Esophagus (tissue), 2 donors: Measurements from ENCODE around the gene IER5. TPM values are rescaled to one million over a fixed set of nuclear protein-coding genes. Genes with fewer than 3 reads are reported as not detected.
A peak's percentile ranks its signal among the peaks of the same experiment; 100 is the strongest.

Experiments
- H3K27ac ChIP-seq, 2 donors: one replicate each; pipeline ENCODE4 v1.5.1; 2013; ENCODE audit warnings: low read depth in 2 of 2, mild to moderate bottlenecking in 2 of 2, inconsistent platforms in 1 of 2, low read length in 1 of 2, moderate library complexity in 1 of 2
- H3K27me3 ChIP-seq, 2 donors: one replicate each; pipeline ENCODE4 v1.6.1; 2013; ENCODE audit warnings: low read length in 2 of 2, control low read depth in 1 of 2, mild to moderate bottlenecking in 1 of 2; ENCODE audit not compliant: insufficient read depth in 2 of 2, control insufficient read depth in 1 of 2
- H3K36me3 ChIP-seq, 2 donors: one replicate each; pipeline ENCODE4 v1.6.1; 2013; ENCODE audit warnings: low read length in 1 of 2; ENCODE audit not compliant: control insufficient read depth in 2 of 2, insufficient read depth in 2 of 2
- H3K4me1 ChIP-seq, 2 donors: one replicate each; pipeline ENCODE4 v1.6.1; 2013; ENCODE audit warnings: low read length in 1 of 2; ENCODE audit not compliant: control insufficient read depth in 2 of 2, insufficient read depth in 2 of 2
- H3K4me3 ChIP-seq, 2 donors: one replicate each; pipeline ENCODE4 v1.5.1; 2013; ENCODE audit warnings: low read length in 2 of 2, mild to moderate bottlenecking in 2 of 2, low read depth in 1 of 2, moderate library complexity in 1 of 2
- H3K9me3 ChIP-seq, 2 donors: one replicate each; pipeline ENCODE4 v1.6.1; 2013; ENCODE audit warnings: mild to moderate bottlenecking in 2 of 2, low read depth in 1 of 2, low read length in 1 of 2, moderate library complexity in 1 of 2; ENCODE audit not compliant: control insufficient read depth in 2 of 2, insufficient read depth in 1 of 2
- WGBS, 2 donors: extraction: QIAGEN DNeasy Blood & Tissue Kit; methylation state at CpG; one replicate each; pipeline ENCODE4 v1.1.7; 2013; 5-methylcytosine and 5-hydroxymethylcytosine counted together
- polyA plus RNA-seq, 2 donors: library from polyadenylated mRNA; stranded (reverse); fragments of 200-250 nt; gene quantifications; one replicate each; pipeline ENCODE4 v1.2.3, GENCODE V29; 2013
- donor health status: healthy with polysubstance abuse.
- donor health status: Bipolar disorder and iron deficiency.

The IER5 gene
- polyA plus RNA-seq, 2 donors: 16.7 to 27.2 TPM

GRCh38 chr1:181086091-181086490, 2.4 kb upstream of the IER5 start:
- H3K36me3 ChIP-seq: no peaks in the 10 kb centered on the region
- no peak overlapping the region for H3K27ac ChIP-seq
- WGBS, 2 donors: 88 to 92% methylated on average over 1 of the region's 1 CpG
- H3K4me3 ChIP-seq: no peak overlapping the region
- no peaks in the 10 kb centered on the region for H3K27me3 ChIP-seq
- no peaks in the 10 kb centered on the region for H3K4me1 ChIP-seq
- no peaks in the 10 kb centered on the region for H3K9me3 ChIP-seq

- Histone ChIP-seq H3K4me1 (no peaks in the 10 kb centered on the region), H3K27me3 (no peaks in the 10 kb centered on the region), H3K27ac (peak overlapping the region in 1 of 2 donors; percentile 28), H3K36me3 (no peaks in the 10 kb centered on the region), H3K9me3 (no peaks in the 10 kb centered on the region), H3K4me3 (no peak overlapping the region)
- WGBS, 2 donors: 50 to 54% methylated on average over 5 of the region's 5 CpGs
These were observed 1.6 kb upstream of the IER5 start for GRCh38 chr1:181086926-181087325.

- Histone ChIP-seq H3K27ac (peak overlapping the region in 1 of 2 donors; percentile 28), H3K4me3 (no peak overlapping the region), H3K27me3 (no peaks in the 10 kb centered on the region), H3K4me1 (no peaks in the 10 kb centered on the region), H3K9me3 (no peaks in the 10 kb centered on the region), H3K36me3 (no peaks in the 10 kb centered on the region)
- 76 to 78% methylated on average over 8 of the region's 8 CpGs for WGBS, 2 donors
These were observed 1.0 kb upstream of the IER5 start for GRCh38 chr1:181087400-181087901.

DNA sequence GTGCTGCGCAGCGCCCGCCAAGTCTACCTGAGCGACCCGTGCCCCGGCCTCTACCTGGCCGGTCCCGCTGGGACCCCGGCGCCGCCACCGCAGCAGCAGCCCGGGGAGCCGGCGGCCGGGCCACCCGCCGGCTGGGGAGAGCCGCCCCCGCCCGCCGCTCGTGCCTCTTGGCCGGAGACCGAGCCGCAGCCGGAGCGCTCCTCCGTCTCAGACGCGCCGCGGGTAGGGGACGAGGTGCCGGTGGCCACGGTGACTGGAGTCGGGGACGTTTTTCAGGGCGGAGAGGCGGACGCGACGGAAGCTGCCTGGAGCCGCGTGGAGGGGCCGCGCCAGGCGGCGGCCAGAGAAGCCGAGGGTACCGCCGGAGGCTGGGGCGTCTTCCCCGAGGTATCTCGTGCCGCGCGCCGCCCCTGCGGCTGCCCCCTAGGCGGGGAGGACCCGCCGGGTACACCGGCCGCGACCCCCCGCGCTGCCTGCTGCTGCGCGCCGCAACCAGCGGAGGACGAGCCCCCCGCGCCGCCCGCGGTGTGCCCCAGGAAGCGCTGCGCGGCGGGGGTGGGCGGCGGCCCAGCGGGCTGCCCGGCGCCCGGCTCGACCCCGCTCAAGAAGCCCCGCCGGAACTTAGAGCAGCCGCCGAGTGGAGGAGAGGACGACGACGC, 646 bp downstream of the IER5 start:
- Histone ChIP-seq H3K36me3 (no peaks in the 10 kb centered on the region), H3K9me3 (no peaks in the 10 kb centered on the region), H3K27me3 (no peaks in the 10 kb centered on the region), H3K4me1 (no peaks in the 10 kb centered on the region), H3K27ac (peak overlapping the region; percentile 92 to 98), H3K4me3 (peak overlapping the region; percentile 80 to 99)
- 0% methylated on average over 87 to 97 of the region's 97 CpGs for WGBS, 2 donors

DNA sequence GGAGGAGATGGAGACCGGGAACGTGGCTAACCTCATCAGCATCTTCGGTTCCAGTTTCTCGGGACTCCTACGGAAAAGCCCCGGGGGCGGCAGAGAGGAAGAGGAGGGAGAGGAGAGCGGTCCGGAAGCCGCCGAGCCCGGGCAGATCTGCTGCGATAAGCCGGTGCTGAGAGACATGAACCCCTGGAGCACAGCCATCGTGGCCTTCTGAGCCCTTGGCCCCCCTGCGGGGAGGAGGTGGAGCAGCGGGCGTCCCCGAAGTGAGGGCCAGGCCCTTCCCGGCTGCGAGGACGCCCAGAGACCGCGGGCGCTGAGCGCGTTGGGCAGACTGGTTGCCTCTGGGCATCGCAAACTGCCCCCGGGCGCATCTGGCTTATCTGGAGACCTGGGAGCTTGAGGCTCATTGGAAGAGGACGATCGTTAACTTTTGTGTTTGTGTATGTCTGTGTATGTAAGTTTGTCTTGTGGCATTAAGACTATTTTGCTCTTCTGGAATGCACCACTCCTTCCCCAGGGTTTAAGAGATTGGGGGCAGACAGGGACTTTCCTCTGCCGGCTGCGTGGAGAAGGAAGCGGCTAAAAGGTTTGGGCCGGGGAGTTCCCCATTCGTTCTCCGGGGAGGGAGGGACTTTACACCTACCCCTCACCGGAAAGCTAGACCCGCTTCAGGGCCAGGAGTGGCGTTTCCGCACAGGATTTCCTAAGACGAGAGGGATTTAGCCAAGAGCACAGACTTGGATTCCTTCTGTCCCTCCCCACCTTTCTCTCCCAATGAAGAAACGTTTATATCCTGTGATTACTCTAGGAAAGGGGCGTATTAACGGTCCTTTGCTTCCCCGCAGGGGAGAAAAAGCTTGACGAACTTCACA, 1.4 kb downstream of the IER5 start:
- peak overlapping the region; percentile 92 to 98 for H3K27ac ChIP-seq
- WGBS, 2 donors: 1 to 3% methylated on average over 47 to 48 of the region's 48 CpGs
- H3K4me1 ChIP-seq: no peaks in the 10 kb centered on the region
- no peaks in the 10 kb centered on the region for H3K36me3 ChIP-seq
- H3K4me3 ChIP-seq: peak overlapping the region; percentile 80 to 99
- no peaks in the 10 kb centered on the region for H3K9me3 ChIP-seq
- H3K27me3 ChIP-seq: no peaks in the 10 kb centered on the region

DNA sequence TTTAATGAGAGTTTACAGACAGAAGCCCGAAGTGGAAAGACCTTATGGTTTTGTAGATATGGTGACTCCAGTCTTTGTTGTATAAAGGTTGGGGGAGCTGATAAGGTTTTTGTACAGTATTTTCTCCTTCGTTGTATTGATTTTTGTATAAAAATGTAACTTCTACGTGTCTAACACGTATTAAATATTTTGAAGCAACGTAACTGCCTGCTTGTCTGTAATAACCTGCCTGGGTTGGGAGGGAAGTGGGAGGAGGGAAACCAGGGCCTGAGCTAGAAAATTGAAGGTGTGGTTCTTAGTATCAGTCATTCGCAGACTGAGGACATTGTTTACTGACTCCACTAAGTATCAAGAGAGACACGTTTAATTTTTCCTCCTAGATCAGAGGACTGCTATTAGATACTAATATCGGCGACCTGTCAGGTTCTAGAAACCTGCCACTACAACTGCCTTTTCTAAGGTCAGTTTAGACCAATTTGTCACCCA, 2.2 kb downstream of the IER5 start:
- WGBS, 2 donors: 16 to 21% methylated on average over 9 of the region's 9 CpGs
- no peaks in the 10 kb centered on the region for H3K36me3 ChIP-seq
- H3K9me3 ChIP-seq: no peaks in the 10 kb centered on the region
- peak overlapping the region; percentile 35 to 92 for H3K27ac ChIP-seq
- H3K4me3 ChIP-seq: peak overlapping the region; percentile 27 to 99
- no peaks in the 10 kb centered on the region for H3K4me1 ChIP-seq
- H3K27me3 ChIP-seq: no peaks in the 10 kb centered on the region

DNA sequence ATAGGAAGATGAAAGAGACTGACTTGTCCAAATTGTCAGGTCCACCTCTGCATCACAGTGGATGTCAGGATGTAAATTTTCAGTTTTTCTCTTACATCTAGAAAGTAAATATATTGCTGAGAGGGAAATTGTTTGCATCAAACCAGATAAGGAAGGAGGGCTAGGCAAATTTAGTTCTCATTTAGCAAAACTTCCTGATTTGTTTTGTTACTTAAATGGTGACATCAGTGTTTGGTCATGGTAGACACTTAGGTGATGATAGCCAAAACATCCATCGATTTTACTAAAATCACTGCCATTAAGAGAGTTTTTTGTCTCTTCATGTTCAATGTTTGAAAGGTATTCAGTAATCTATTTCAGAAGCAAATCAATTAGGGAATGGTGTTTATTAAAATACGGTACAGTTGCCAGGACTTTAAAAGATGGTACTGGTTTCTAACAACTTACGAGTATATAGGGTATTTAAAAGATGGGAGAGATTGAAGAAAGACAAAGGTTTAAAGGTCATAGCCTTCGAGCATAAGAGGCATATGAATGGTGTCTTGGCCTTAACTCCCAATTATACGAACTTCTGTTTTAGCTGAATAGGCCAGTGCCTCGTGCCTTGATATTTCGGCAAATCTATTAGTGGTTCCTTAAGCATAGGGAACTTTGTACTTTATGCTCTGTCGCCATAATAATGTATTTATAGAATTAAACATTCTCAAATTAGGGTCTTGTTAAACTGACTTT, 3.0 kb downstream of the IER5 start:
- Histone ChIP-seq H3K9me3 (no peaks in the 10 kb centered on the region), H3K36me3 (no peaks in the 10 kb centered on the region), H3K27me3 (no peaks in the 10 kb centered on the region), H3K27ac (no peak overlapping the region), H3K4me3 (peak overlapping the region in 1 of 2 donors; percentile 99), H3K4me1 (no peaks in the 10 kb centered on the region)
- WGBS, 2 donors: 80 to 84% methylated on average over 8 of the region's 8 CpGs

DNA sequence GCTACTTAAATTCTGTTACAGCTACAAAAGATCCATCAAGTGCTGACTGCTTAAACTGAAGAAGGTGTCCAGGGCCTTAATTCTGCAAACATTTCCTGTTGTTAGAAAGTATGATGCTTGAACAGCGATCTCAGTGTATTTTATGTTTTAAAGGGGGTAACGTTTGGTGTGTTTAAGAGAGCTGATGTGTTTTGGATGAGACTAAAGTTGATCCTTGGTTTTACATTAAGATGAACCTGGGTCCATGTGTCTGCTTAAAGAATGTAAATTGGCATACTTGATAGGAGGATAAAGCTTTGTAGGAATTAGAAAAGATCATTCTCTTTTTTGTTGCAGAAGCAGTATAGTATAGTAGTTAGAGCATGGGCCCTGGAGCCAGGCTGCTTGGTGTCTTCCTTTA, 3.6 kb downstream of the IER5 start:
- 74 to 76% methylated on average over 2 of the region's 2 CpGs for WGBS, 2 donors
- H3K27ac ChIP-seq: no peak overlapping the region
- H3K4me1 ChIP-seq: no peaks in the 10 kb centered on the region
- no peaks in the 10 kb centered on the region for H3K36me3 ChIP-seq
- H3K9me3 ChIP-seq: no peaks in the 10 kb centered on the region
- H3K27me3 ChIP-seq: no peaks in the 10 kb centered on the region
- peak overlapping the region in 1 of 2 donors; percentile 99 for H3K4me3 ChIP-seq

- H3K9me3 ChIP-seq: no peaks in the 10 kb centered on the region
- H3K27ac ChIP-seq: no peak overlapping the region
- 82 to 89% methylated on average over 4 of the region's 4 CpGs for WGBS, 2 donors
- no peaks in the 10 kb centered on the region for H3K27me3 ChIP-seq
- peak overlapping the region in 1 of 2 donors; percentile 99 for H3K4me3 ChIP-seq
- H3K36me3 ChIP-seq: no peaks in the 10 kb centered on the region
- no peaks in the 10 kb centered on the region for H3K4me1 ChIP-seq
These were observed 4.5 kb downstream of the IER5 start for GRCh38 chr1:181092883-181093458.
